ENCODE data around the gene SLC24A4. TPM values are rescaled to one million over a fixed set of nuclear protein-coding genes. Genes with fewer than 3 reads are reported as not detected.
"Not testable (repeated sequence)": the region's sequence is repeated elsewhere in the genome, so short reads cannot be mapped to it uniquely, and the experiment has no call there.

The SLC24A4 gene
- total RNA-seq, 1 donor from 2014 or later = 0.41 TPM

DNA sequence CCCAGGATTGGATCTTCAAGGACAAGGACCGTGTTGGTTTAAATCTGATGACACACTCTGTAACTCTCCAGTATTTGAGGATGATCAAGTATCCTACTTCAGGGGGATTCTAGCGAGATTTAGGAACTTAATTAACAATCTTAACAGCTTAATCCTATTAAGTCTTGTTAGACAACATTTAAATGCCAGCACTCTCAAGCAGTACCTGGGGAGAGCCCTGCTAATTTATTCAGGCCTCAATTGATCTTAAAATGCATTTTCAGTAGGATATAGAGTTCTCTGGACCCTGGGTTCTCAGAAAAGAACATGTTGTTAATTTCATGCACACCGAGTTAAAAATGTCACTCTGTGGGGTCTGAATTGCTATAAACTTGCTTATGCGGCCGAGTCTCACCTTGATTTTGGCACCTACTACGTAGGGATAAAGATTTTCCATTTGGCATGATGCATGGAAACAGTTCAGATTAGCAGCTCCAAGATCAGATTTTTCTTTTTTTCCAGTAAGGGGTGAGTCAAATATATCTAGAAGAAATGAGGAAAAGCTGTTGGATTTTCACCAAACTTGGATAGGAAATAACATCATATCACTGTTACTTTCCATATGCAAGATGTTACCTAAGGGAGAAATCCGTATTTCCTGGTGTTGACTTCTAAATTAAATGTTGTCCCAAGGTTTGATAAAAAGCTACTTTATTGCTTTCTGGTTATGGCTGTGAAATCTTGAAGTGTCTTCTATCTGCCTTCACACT is 76.1 kb downstream of the SLC24A4 start:
- no peak for DNase-seq (ENCODE audit: low spot score in 2 of 2)
- no peak for FAIRE-seq

DNA sequence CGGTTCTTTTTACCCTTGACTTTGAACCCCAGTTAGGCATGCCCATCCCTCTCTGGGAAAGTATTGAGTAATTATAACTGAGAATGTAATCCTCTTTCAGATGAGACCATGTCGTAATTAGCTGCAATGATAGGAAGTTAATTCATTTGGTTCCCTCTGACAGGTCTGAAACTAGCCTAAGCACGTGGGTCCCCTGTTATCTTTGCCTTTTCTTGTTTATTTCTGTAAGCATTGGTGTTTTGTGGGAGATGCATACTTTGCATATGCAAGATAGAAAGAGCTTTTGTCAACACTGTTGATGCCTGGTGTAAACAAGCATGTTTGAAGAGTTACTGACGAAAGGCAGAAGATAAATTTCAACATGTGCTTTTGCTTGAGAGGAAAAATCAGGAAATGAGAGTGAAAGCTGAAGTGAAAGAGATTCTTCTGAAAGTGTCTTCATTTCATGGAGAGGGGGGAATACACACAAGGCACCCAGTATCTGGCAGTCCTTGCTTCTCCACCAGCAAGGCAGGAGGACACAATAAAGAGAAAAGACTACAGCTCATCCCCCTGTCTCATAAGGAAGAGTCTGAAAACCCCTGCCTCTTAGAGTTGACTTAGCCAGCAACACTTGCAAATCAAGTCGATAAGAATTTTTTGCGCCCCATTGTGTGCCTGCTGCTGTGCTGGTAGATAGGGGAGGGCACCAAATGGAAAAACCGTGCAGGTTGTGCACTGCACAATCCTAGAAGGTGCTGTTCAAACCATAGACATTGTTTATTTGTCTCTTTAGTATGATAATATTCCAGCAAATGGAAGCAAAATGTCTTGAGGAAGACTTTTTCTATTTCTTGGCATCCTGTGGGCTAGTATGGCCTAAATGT is 77.8 kb downstream of the SLC24A4 start:
- DNase-seq (ENCODE audit: low spot score in 2 of 2) = no peak
- no peak for FAIRE-seq

DNA sequence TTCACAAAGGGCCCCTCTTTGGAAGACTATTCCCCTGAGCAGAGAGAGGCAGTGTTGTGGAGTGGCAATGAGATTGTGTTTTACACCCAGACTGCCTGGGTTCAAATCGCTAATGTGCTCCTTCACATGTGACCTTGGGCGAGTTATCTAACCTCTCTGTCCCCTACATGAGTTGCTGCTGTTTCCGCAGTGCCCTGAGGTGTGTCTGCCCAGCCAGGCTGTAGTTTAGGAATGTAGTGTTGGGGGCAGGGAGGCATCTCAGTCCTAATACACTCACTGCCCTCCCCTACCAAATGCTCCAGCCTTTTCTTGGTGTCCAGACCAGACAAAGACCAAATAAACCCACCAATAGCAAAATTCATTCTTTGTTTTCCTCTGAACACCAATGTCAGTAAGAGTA is 78.6 kb downstream of the SLC24A4 start:
- FAIRE-seq (no peak), DNase-seq (ENCODE audit: low spot score in 2 of 2) (no peak)

DNA sequence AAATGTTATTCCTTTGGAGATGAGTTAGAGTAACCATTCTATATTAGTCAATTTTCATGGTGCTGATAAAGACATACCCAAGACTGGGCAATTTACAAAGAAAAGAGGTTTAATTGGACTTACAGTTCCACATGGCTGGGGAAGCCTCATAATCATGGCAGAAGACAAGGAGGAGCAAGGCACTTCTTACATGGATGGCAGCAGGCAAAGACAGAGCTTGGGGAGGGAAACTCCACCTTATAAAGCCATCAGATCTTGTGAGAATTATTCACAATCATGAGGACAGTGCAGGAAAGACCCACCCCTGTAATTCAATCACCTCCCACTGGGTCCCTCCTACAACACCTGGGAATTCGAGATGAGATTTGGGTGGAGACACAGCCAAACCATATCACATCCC is 79.5 kb downstream of the SLC24A4 start:
- DNase-seq (ENCODE audit: low spot score in 2 of 2); FAIRE-seq: not testable (repeated sequence)

DNA sequence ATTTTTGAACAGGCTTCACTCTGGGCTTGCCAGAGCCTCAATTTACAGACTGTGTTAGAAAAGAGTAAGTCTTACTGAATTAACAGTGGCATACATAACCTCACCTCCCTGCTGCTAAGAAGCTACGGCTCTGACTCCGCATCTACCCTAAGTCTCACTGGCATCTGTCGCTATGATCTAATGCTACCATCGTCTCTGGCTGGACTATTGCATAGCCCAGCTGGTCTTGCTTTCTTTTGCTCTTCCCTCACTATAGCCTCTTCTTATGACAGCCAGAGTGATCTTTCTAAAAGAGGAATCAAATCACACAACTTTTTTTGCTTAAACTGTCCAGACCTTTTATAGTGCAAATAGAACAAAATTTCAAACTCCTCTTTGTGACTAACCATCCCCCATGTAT is 81.1 kb downstream of the SLC24A4 start:
- FAIRE-seq = no peak
- no peak for DNase-seq (ENCODE audit: low spot score in 2 of 2)

DNA sequence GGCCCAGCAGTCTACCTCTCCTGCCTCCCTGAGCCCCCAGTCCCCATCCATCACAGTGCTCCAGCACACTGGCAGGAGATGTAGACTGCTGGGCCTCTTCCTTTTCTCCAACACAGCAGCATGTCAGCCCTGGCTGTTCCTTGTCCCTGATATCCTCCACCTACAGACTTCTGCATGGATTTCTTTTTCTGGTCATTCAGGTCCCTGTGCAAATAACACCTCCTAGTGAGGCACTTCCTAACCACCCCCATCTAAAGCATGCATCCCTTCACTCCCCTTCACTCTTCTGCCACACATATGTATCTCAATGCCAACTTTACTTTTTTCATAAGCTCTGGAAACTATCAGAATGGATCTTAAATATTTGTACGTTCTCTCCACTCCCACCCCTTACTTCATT is 81.5 kb downstream of the SLC24A4 start:
- DNase-seq (ENCODE audit: low spot score in 2 of 2) = no peak
- FAIRE-seq = no peak

DNA sequence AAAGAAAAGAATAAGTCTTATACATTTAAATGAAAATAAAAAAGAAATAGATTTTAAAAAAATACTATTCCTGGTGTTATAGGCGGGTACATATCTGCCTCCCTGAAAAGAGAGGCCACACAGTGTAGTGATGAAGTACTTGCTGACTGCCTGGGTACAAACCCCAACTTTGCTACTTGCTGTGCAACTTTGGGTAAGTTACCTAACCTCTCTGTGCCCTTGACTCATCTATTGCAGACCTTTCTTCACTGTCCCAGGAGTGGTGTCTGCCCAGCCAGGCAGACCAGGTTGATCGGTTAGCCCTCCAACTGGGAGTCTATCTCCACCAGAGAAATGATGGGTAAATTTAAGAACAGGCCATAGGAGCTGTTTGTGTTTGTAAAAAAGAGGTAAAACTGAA is 82.0 kb downstream of the SLC24A4 start:
- DNase-seq (ENCODE audit: low spot score in 2 of 2) = no peak
- FAIRE-seq = no peak

DNA sequence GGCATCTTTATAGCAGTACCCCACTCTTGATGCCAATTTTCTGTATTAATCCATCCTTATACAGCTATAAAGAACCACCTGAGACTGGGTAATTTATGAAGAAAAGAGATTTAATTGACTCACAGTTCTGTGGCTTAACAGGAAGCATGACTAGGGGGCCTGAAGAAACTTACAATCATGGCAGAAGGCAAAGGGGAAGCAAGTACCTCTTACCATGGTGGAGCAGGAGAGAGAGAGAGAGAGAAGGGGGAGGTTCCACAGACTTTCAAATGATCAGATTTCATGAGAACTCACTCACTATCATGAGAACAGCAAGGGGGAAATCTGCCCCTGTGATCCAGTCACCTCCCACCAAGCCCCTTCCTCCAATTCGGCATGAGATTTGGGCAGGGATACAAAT is 84.4 kb downstream of the SLC24A4 start:
- DNase-seq (ENCODE audit: low spot score in 2 of 2) (no peak), FAIRE-seq (no peak)

DNA sequence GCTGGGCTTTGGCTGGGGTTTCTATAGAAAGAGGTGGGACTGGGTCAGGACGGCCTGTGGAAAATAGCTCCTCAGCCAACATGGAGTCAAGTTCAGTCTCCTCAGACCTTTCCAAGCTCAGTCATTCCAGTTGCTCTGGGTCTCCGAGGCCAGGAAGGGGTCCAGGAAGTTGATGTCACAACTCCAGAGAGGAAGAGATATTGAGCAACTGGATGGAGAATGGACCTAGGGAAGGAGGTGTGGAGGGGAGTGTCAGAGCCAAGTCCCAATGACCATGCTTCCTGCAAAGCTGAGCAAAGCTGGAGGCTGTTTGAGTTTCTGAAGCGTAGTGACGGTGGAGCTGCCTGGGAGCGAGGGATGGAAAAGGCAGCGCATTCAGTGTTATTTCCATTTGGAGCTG is 86.1 kb downstream of the SLC24A4 start:
- DNase-seq (ENCODE audit: low spot score in 2 of 2) (no peak), FAIRE-seq (no peak)

DNA sequence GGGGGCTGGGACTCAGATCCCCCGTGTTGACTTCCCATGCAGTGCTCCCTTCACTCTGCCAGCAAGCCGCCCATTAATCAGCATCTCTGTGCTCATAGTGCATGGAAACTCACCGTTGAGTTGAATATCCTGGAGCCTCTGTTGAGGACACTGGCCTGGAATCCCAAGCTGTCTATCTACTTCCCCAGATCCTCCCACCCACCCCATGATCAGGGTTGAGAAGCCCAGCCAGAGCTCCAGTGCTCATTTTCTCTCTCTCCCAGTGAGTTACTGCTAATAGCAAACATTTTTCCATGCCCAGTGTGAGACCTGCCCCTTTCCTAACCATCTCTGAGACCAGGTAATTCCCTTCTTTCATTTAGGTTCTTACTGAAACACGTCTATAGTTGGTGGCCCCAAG is 88.2 kb downstream of the SLC24A4 start:
- FAIRE-seq = no peak

DNA sequence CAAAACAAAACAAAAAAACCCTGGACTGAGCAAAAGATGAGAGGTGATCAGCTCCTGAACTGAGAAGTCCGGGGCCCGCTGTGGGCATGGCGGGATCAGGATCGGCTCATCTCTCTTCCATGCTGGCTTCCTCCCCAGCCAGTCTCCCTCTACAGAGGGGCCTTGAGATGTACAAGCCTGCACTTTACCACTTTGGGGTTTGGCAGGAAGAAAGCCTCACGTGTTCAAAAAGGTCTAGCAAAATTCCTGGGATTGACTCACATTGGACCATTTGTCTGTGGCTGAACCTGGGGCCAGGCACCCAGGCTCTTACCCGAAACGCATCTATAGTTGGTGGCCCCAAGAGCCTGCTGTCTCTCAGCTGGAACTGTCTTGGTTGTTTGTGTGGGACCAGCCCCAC is 89.0 kb downstream of the SLC24A4 start:
- DNase-seq (ENCODE audit: low spot score in 2 of 2) = no peak

More for the DNA sequence above, 88.2 kb downstream of the SLC24A4 start:
- no peak for DNase-seq (ENCODE audit: low spot score in 2 of 2)

DNA sequence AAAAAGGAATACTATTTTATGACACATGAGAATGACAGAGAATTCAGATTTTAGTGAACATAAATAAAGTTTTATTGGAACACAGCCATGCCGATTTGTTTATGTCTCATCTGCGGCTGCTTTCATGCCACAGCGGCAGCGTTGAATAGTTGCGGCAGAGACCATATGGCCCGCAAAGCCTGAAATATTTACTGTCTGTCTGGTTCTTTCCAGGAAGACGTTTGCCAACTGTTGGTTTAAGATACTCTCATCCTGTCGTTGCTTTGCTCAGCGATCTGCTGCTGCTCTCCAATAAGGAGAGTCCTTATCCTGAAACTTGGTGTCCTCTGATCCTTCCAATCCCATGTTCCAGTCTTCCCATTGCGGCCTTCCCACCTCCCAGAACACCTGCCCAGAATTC is 89.9 kb downstream of the SLC24A4 start:
- no peak for FAIRE-seq
- no peak for DNase-seq (ENCODE audit: low spot score in 2 of 2)

More for the DNA sequence above, 89.0 kb downstream of the SLC24A4 start:
- FAIRE-seq = no peak

DNA sequence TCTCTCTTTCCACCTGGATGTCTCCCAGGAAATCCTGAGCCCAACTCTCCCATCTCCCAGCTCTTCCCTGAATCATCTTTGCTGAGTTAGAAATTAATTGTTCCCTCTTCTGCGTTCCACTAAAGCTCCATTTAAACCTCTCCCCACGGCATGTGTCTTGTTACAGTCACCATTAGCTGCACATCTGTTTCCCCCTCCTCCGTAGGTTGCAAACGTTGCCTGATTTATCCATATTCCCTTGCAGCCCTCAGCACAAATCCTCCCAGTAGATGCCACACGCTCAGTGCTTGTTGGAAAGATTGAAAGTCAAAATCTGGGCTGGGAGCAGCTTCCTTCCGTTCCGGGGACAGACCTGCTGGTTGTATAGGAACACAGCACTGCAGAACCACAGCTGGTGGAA is 90.4 kb downstream of the SLC24A4 start:
- no peak for FAIRE-seq
- DNase-seq (ENCODE audit: low spot score in 2 of 2) = no peak

DNA sequence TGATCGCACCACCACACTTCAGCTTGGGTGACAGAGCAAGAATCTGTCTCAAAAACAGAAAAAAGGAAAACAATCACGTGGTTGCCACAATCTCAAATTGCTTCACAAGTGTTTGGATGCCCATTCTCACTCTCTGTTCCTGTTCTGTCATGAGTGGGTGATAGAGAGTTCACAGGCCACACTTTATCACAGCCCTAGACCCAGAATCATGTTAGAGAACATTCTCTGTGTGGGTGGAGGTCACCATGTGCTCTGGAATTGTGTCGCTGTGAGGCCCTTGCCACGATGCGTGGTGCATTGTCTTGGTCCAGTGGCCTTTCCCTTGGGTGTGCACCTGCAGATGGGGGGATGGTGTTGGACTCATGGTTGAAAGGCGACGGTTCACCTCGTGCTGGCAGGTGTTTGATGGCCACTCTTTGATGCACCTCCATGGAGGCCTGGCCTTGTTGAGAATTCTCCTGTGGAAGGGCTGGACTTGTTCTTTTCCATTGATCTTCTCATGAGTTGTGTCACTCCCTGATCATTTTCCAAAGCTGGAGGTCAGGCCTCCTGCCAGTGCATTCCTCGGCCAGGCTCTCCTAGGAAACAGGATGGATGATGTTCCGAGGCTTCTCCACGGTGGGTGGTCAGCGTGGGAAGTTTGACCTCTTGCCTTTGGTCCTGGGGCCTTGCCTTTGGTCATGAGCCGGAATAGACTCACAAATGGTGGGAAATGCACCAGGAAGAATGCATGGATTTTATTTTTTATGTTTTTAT is 91.9 kb downstream of the SLC24A4 start:
- no peak for FAIRE-seq
- DNase-seq (ENCODE audit: low spot score in 2 of 2) = no peak

DNA sequence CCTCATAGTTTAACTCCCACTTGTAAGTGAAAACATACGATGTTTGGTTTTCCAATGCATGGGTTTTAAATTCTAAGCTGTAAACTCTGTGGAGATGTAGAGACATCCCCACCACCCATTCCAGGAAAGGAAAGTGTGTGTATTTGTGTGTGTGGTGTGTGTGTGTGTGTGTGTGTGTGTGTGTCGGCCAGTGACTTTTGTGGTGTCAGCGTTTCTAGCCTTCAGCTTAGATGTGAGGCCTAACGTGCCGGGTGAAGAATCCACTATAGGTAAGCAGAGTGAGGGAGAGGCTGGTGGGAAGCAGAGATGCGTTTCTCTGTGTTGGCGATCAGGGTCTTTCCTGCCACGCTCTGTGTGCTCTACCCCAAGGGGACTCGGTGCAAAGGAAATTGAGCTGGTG is 93.0 kb downstream of the SLC24A4 start:
- no peak for FAIRE-seq

DNA sequence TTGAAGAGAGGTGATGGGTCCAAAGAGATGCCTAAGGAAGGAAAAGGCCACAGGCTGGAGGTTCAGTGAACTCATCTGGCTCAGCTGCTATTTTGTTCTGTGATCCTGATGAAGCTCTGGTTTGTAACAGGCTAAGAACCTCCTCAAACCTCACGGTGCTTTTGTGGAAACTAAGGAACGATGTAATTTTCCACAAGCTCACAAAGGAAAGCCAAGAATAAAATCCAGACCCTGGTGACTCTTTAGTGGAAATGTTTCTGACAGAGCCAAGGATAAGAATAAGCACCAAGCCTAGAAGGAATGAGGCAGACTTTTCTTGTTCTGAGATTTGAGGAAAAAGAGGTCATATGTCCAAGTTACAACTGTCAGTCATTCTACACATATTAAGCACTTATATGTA is 93.6 kb downstream of the SLC24A4 start:
- DNase-seq (ENCODE audit: low spot score in 2 of 2) (no peak), FAIRE-seq (no peak)

More for the DNA sequence above, 93.0 kb downstream of the SLC24A4 start:
- DNase-seq (ENCODE audit: low spot score in 2 of 2) = no peak

DNA sequence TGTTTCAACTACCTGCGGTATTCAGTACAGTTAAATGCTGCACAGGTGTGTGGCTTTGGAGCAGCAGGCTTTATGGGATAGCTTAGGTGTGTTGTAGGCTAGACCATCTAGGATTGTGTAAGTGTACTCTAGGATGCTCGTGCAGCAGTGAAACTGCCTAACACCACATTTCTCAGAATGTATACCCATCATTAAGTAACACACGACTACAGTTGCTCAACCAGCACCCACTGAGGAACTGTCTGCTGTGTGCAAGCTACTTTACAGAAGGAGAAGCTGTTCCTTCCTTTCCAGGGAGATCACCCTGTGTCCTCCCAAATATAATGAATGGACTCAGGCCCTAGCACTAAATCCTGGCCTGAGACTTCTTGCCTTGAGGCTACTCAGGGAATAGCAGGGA is 94.8 kb downstream of the SLC24A4 start:
- DNase-seq (ENCODE audit: low spot score in 2 of 2) = no peak
- FAIRE-seq = no peak

DNA sequence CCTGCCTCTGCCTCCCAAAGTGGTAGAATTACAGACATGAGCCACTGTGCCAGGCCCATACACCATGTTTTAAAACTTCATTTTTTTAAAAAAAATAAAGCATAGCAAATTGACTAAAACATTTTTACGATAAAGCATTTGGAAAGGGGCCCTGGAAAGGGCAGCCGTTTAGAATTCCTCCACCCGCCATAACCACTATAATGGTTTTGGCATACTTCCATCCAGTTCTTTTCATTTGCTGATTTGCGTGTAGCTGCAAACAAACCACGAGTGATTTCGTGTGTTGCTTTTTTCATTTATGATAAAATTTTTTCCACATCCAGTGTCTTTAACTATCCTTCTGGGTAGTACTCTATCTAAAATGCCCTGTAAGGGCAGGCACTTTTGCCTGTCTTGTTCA is 98.8 kb downstream of the SLC24A4 start:
- DNase-seq (ENCODE audit: low spot score in 2 of 2) (no peak), FAIRE-seq (no peak)

DNA sequence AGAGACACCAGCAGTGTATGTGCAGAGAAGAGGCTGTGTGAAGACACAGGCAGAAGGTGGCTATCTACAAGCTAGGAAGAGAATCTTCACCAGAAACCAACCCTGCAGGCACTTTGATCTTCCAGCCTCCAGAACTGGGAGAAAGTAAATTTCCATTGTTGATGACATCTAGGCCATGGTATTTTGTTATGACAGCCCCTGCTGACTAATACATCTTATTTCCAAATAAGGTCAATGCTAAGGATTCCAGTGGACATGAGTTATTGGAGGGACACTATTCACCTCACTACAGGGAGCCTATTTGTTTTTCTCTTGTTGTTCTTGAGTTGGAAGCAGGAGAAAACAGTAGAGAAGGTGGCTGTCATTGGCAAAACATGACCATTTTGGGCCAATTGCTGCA is 102.1 kb downstream of the SLC24A4 start:
- FAIRE-seq (no peak), DNase-seq (ENCODE audit: low spot score in 2 of 2) (no peak)

DNA sequence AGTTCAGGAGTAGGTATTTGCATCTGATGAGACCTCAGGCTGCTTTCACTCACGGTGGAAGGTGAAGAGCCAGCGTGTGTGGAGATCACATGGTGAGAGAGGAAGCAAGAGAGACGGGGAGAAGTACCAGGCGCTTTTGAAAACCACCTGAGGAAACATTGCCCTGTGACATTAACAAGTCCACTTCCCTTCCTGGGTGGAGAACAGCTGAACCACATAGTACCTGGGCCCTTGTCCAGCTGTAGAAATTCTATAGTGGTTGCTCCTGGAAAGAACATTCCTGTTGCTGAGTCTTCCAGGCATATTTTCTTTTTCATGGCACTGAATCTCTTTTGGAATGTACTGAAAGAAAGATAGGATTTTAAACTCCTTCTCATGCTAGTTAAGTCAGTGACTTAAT is 103.3 kb downstream of the SLC24A4 start:
- FAIRE-seq (no peak), DNase-seq (ENCODE audit: low spot score in 2 of 2) (no peak)

DNA sequence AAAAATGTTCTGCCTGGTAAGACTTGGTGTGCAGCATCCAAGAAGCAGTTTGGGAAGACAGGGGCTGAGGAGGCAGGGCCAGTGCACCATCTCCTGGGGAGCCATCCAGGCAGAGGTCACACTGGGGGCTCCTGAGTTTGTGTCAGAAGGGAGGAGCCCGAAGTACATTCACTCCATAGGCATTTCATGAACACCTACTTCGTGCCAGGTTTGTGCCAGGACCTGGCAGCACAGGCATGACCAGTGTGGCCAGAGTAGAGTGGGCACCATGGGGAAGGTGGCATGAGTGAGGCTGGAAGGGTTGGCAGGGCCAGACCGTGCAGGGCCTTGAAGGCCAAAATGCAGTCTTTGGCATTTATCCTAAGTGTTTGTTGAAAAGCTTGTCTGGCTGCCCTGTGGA is 104.1 kb downstream of the SLC24A4 start:
- FAIRE-seq (no peak), DNase-seq (ENCODE audit: low spot score in 2 of 2) (no peak)
